ENCODE data around the gene MED13L.

- TF ChIP-seq CTCF (IDR thresholded peaks at IDR 0.05) (no peak), POLR2A (IDR thresholded peaks at IDR 0.05) (no peak)
Measured at GRCh38 chr12:116274551-116275375, 2.7 kb downstream of the MED13L start.

Data from thyroid gland (tissue), 4 donors.